ENCODE data around the gene CMTM3.
"Not testable (repeated sequence)": the region's sequence is repeated elsewhere in the genome, so short reads cannot be mapped to it uniquely, and the experiment has no call there.

Gene CMTM3

GRCh38 chr16:66604376-66605176 is at the start of gene CMTM3:
Gene CMTM3 (plus strand): TSS chr16:66604704. CDS start chr16:66604806, 102 bp downstream.
- DNase-seq = peak; percentile 86 to 88

- no peak for DNase-seq
Observed at GRCh38 chr16:66560107-66560506, 44.4 kb upstream of the CMTM3 start.

DNA sequence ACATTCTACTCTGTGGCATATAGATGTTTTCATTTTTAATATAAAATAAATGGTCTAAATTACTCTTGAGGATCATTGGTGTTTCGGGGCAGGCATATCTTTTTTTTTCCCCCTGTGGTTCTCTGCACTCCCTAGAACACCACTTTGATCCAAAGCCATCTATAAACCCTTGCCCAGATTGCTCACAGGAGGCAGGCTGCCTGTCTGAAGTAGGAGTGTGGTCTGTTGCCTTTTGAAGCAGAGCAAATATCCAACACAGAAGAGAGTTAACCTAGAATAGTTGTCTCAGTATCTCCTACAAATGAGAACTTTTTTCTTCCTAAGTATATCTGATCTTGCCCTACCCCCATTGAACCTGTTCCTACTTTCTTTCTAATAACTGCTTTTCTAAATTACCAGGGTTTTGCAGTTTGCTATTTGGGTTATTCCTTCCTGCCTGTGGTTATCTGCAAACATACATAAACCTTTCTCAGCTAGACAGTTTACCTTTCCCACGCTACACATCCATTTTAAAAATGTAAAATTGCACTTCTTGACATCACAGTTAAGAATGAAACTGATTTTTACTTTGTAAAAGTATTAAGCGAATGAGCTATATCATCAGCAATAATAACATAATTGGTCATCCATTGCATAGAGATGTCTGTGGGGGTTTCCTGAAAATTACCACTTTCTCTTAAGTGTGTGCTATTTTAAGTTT is 43.0 kb upstream of the CMTM3 start:
- DNase-seq = no peak

- DNase-seq = no peak
Observed at GRCh38 chr16:66562409-66562808, 42.1 kb upstream of the CMTM3 start.

GRCh38 chr16:66562986-66563385 is 41.5 kb upstream of the CMTM3 start:
- DNase-seq = no peak

GRCh38 chr16:66563574-66564334 is 40.8 kb upstream of the CMTM3 start:
- no peak for DNase-seq

- DNase-seq = no peak
Observed at GRCh38 chr16:66566051-66566901, 38.2 kb upstream of the CMTM3 start, which contains the start of gene CMTM1. Gene CMTM1 (plus strand): TSS chr16:66566439. CDS start chr16:66566514, 75 bp downstream.

GRCh38 chr16:66567270-66567669 is 37.2 kb upstream of the CMTM3 start:
- DNase-seq = not testable (repeated sequence)

DNA sequence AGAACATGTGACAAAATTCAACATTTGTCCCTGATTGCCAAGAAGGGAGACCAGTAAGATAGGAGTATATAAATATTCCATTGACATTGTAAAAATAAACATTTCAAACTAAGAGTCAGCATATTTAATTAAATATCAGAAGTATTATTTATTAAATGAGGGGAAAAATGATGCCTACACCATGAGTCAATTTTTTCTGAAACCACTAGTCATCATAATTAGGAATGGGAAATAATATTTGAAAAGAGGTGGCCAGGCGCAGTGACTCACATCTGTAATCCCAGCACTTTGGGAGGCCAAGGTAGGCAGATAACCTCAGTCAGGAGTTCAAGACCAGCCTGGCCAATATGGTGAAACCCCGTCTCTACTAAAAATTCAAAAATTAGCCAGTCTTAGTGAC is 36.1 kb upstream of the CMTM3 start:
- DNase-seq = no peak

DNA sequence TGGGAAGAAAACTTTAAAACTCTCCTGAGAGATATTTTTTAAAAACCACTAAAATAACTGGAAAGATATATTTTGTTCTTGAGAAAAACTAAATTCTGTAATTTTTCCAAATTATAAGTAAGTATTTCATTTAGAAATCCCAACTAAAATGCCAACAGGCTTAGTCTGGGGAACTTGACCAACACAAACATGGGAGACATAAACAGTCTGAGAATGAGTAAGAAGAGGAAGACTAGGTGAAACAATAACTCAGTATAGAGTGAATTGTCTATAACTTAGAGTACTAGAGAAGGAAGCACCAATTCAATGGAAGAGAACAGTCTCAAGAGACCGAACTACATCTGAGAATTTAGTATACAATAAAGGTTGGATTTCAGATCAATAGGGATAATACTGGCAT is 35.4 kb upstream of the CMTM3 start:
- DNase-seq = no peak

DNA sequence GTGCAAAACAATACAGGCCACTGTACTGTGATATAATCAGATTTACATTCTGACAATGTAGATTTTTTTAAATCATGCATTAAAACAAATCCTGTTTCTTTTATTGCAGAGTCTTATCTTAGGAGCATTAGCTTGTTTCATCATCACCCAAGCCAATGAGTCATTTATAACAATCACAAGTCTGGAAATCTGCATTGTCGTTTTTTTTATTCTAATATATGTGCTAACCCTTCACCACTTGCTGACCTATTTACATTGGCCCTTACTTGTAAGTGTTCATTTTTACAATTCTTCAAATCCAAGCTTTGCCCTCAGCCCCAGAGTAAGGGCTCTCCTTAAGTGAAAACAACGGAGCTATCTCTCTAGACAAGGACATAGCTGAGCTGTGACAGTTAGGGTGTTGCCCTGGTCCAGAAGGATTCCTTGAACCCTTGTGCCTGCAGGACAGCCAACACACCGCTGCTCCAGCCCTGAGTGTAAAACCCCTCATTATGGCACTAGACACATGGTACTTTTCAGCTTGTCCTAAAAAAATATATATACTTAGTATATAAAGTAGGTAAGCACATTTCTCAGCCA is 34.6 kb upstream of the CMTM3 start:
- no peak for DNase-seq

DNA sequence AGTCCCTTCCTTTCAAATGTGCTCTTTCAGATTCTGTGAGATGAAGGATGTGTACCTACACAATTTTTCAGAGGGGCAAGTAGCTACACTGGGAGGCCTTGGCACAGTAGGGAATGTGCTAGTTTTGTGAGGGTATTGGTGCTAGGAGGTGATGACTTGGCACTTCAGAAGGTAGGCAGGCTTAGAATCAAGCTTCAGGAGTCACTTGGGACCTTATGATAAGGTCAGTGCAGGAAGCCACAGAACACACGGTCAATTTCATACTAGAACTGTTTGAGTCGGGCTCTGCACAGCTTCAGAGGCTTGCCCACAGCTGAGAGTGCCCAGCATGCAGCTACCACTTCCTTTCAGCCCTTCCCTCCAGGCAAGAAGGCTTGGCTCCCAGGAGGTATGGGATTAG is 32.1 kb upstream of the CMTM3 start:
- no peak for DNase-seq

- no peak for DNase-seq
Observed at GRCh38 chr16:66574081-66574480, 30.4 kb upstream of the CMTM3 start.

- DNase-seq = no peak
Observed at GRCh38 chr16:66574531-66574930, 30.0 kb upstream of the CMTM3 start.

DNA sequence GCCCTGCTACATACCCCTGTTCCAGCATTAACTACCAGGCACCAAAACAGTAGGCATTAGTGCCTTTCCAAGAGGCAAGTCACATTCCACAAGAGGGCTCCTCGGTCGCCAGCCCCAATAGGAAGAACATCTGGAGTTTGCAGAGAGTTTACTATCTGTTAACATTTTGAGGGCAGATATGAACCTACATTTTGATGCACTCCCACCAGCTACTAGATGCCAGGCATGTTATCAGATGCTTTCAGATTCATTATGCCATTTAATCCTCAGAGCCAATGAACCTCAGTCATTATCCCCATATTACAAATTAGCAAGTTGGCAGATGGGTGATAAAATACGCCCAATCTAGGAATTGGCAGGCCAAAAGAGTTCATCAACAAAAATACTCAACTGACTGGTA is 29.4 kb upstream of the CMTM3 start:
- no peak for DNase-seq

- no peak for DNase-seq
Observed at GRCh38 chr16:66576296-66576695, 28.2 kb upstream of the CMTM3 start.

- DNase-seq = no peak
Observed at GRCh38 chr16:66578651-66579531, 25.6 kb upstream of the CMTM3 start, which contains the start of gene CMTM2. Gene CMTM2 (plus strand): TSS chr16:66579463. CDS start chr16:66579608, 145 bp downstream.

GRCh38 chr16:66580605-66581209 is 23.8 kb upstream of the CMTM3 start:
- no peak for DNase-seq

DNA sequence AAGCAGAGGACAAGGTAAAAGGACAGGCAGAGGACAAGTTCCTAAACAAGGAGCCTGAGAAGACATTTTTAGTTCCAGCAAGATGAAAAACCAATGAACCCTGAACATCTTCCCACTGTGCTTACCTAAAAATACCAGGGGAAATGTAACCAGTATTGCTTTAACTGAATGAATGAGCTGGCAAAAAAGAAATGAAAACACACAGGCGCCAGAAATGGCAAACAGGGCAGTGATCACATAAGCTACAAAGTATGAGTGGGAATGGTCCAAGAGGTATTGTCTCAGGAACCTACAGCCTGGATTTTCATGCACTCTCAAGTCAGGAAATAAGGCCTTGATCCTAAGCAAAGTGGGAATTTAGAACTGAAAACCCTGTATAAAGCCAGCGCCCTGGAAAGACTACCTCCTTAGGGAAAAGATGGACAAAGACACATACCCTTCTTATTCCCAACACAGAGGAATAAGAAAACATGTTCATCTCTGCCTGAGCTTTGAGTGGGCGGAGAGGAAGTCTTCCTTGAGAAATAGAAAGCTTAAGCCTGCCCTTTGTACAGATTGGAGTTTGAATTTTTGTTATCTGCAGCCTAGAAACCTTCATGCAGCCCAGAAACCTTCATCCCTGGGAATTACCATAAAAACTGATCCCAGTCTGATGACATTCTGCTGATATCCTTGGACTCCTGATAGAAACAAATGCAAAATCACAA is 23.1 kb upstream of the CMTM3 start:
- no peak for DNase-seq
